Motor neuron (in vitro differentiated cells): ENCODE data around the gene TSR3. TPM values are rescaled to one million over a fixed set of nuclear protein-coding genes. Genes with fewer than 3 reads are reported as not detected.
A peak's percentile ranks its signal among the peaks of the same experiment; 100 is the strongest.

Source experiments
- ATAC-seq, 8 experiments: fragments of 200-7000 bp; cut with Tn5 transposase; replicated peaks in 6 of 8; 2 replicates each; pipeline ENCODE4 v1.8.0; 2021; ENCODE audit warnings: mild to moderate bottlenecking in 8 of 8, moderate library complexity in 8 of 8
- H3K27ac ChIP-seq, 2 donors: fragments of 250-450 bp; sonication (Bioruptor Pico); 2 replicates each; pipeline ENCODE4 v1.9.0; 2021; ENCODE audit warnings: antibody characterized with exemption in 2 of 2, mild to moderate bottlenecking in 2 of 2, moderate library complexity in 1 of 2
- H3K4me1 ChIP-seq, 2 donors: fragments of 250-450 bp; sonication (Bioruptor Pico); replicated peaks in 1 of 2; 2 replicates each; pipeline ENCODE4 v1.6.1; 2021; ENCODE audit warnings: antibody characterized with exemption in 2 of 2, mild to moderate bottlenecking in 2 of 2, moderate library complexity in 1 of 2
- H3K4me3 ChIP-seq, 5 donors: fragments of 250-450 bp; sonication (Bioruptor Pico); 2 replicates each; pipeline ENCODE4 v1.9.0; 2021; ENCODE audit warnings: antibody characterized with exemption in 5 of 5, mild to moderate bottlenecking in 5 of 5, moderate library complexity in 4 of 5
- WGBS, 10 experiments: fragments of 450-650 bp; shearing (Covaris generic); methylation state at CpG; one replicate each; pipeline ENCODE4 v1.0.0; 2022; 5-methylcytosine and 5-hydroxymethylcytosine counted together
- in situ Hi-C, 9 experiments: fragments of 400-800 bp; cut with MboI; loops; one replicate each; pipeline ENCODE4 v1.15.0; 2021; ENCODE audit warnings: low sequenced_read_pairs in 9 of 9, low pct_unique_long_range_greater_than_20kb in 2 of 9; ENCODE audit not compliant: unreplicated experiment in 9 of 9
- total RNA-seq, 8 experiments: library from RNA; unstranded; fragments of 300-600 nt; gene quantifications; 2 replicates each; pipeline versions ENCODE4 v1.2.3 to v1.2.4, GENCODE V29; 2022

The TSR3 gene
- total RNA-seq, 8 experiments from 2014 or later: 26.5 to 63.6 (median 39.8) TPM

DNA sequence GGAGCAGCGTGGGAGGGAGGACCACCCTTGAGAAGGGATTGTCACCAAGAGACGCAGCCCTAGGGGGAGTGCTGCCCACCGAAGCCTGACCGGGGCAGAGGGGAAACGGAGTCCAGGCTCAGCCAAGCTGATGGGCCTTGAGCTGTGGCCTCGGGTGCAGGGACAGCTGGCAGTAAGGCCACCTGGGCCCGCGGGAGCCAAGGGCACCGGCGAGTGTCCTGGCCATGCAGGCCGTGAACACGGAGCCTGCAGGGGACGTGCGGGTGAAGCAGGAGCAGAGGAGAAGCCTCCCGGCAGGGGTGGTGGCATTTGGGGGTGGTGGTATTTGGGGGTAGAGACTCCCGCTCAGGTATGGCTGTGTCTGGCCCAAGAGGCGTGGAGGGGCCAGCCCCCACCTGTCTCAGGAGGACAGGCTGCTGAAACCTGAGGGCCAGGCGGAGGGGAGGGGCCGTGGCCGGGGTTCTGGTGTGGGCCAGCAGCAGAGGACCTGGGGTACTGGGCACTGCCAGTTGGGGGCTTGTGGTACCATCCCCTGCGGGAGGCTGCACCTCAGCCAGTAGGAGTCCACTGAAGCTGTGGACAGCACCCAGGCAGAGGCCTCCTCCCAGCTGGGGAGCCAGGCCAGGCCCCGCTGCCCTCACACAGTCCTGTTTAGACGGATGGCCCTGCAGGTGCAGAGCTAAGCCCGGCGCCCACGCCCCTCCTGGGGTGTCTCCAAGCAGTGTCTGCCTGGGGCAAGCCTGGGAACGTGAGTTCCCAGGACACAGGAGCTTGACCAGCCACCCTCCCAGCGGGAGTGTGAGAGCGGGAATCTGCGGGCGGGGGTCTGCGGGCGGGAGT lies 4.6 kb upstream of the TSR3 start:
- in situ Hi-C loops: no loop called here
- no peak overlapping the region for H3K27ac ChIP-seq
- peak in 1 of 8 experiments; percentile 2 for ATAC-seq
- no CpG with 5 or more reads among the region's 33 CpGs for whole genome bisulfite sequencing, 10 experiments
- no peak overlapping the region for H3K4me3 ChIP-seq
- peaks cover 3 to 10% of the 10 kb centered on the region in 2 donors for H3K4me1 ChIP-seq

- WGBS, 10 experiments: no CpG with 5 or more reads among the region's 15 CpGs
- no peak overlapping the region for H3K4me3 ChIP-seq
- ATAC-seq: no peak
Measured at GRCh38 chr16:1355591-1355990, 3.9 kb upstream of the TSR3 start.

DNA sequence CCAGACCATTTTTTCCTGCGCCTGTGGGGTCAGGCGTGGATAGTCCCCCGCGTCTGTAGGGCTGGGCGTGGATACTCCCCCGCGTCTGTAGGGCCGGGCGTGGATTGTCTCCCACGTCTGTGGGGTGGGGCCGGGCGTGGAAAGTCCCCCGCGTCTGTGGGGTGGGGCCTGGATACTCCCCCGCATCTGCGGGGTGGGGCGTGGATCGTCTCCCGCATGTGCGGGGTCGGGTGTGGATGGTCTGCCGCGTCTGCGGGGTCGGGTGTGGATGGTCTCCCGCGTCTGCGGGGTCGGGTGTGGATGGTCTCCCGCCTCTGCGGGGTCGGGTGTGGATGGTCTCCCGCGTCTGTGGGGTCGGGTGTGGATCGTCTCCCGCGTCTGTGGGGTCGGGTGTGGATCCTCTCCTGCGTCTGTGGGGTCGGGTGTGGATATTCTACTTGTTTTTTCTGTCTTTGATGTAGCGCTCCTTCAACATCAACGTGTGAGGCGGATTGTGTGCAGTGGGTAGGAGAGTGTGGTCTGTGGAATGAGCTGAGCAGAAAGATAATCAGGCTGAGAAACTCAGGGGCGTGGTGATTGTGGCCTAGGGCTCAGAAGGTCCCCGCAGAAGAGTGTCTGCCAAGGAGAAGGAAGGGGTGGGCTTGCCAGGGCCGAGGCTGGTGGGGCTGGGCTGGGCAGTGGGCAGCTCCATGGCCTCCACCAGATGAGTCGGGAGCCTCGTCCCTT lies 3.3 kb upstream of the TSR3 start:
- peaks cover 12 to 16% of the 10 kb centered on the region in 2 donors for H3K4me1 ChIP-seq
- no peak overlapping the region for H3K4me3 ChIP-seq
- no peak for ATAC-seq
- 85 to 100% (median 97%) methylated on average over 1 to 7 of the region's 49 CpGs; no CpG with 5 or more reads in 6 of the 10 experiments for WGBS, 10 experiments
- in situ Hi-C loops: no loop called here
- H3K27ac ChIP-seq: no peak overlapping the region

More at GRCh38 chr16:1355591-1355990, 3.9 kb upstream of the TSR3 start:
- Histone ChIP-seq H3K4me1 (peaks cover 8 to 14% of the 10 kb centered on the region in 2 donors), H3K27ac (no peak overlapping the region)
- in situ Hi-C loops: no loop called here

- WGBS, 10 experiments: 0 to 13% (median 2%) methylated on average over 2 to 5 of the region's 35 CpGs; no CpG with 5 or more reads in 4 of the 10 experiments
- peak in 5 of 8 experiments; percentile 20 to 47 (median 38) for ATAC-seq
- peak overlapping the region in 1 of 2 donors; percentile 79 for H3K27ac ChIP-seq
- in situ Hi-C loops: no loop called here
- H3K4me3 ChIP-seq: peak overlapping the region; percentile 64 to 100 (median 91)
- peaks cover 12 to 16% of the 10 kb centered on the region in 2 donors for H3K4me1 ChIP-seq
Measured at GRCh38 chr16:1351215-1351581, 480 bp downstream of the TSR3 start.

DNA sequence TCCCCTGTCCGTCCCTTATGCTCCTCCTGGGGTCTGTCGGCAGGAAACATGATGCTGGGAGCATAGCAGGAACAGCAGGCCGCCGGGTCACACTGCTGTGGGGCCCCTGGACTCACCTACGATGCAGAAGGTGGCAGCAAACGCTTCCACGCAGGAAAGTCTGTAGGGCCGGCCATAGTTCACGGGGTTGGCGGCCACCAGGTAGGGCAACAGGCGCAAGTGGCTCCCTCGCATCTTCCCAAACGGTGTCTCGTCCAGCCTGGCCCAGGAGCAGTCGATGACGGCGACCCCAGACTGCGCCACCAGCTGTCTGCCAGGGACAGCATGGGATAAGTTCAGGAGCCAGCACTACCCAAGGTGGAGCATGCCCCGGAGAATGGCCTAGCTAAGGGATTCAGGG lies 987 bp downstream of the TSR3 start:
- no peak for ATAC-seq
- 37 to 94% (median 71%) methylated on average over 1 to 13 of the region's 19 CpGs; no CpG with 5 or more reads in 2 of the 10 experiments for WGBS, 10 experiments
- H3K4me1 ChIP-seq: peaks cover 12 to 16% of the 10 kb centered on the region in 2 donors
- in situ Hi-C loops: no loop called here
- no peak overlapping the region for H3K27ac ChIP-seq
- H3K4me3 ChIP-seq: peak overlapping the region; percentile 64 to 100 (median 91)

DNA sequence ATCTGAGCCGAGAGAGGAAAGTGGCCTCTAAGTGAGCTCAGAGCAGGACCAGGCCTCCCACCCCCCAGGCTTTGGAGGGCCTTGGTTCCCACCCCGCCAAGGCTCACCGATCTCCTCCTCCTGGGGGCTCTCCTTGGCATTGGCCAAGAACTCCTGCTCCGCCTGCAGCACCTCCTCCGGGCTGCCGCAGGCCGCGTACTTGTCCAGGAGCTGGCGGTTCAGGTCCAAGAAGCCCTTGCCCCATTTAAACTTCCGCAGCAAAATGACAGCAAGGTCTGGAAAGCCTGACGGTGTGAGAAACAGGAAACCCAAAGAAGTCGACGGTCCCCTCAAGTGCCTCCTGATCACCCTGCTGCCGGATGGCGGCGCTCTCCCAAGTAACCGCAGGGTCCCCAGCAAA lies 1.7 kb downstream of the TSR3 start:
- in situ Hi-C loops: no loop called here
- no peak for ATAC-seq
- Histone ChIP-seq H3K27ac (no peak overlapping the region), H3K4me3 (no peak overlapping the region), H3K4me1 (peaks cover 12 to 16% of the 10 kb centered on the region in 2 donors)
- 97 to 100% (median 100%) methylated on average over 5 to 6 of the region's 17 CpGs; no CpG with 5 or more reads in 7 of the 10 experiments for WGBS, 10 experiments

- Histone ChIP-seq H3K27ac (no peak overlapping the region), H3K4me3 (no peak overlapping the region), H3K4me1 (peaks cover 12 to 16% of the 10 kb centered on the region in 2 donors)
- no peak for ATAC-seq
- WGBS, 10 experiments: 83 to 100% (median 98%) methylated on average over 1 to 9 of the region's 16 CpGs; no CpG with 5 or more reads in 4 of the 10 experiments
- in situ Hi-C loops: no loop called here
Measured at GRCh38 chr16:1349351-1349750, 2.3 kb downstream of the TSR3 start.

GRCh38 chr16:1348926-1349325 lies 2.8 kb downstream of the TSR3 start:
- in situ Hi-C loops: no loop called here
- ATAC-seq: no peak
- peaks cover 13 to 18% of the 10 kb centered on the region in 2 donors for H3K4me1 ChIP-seq
- H3K27ac ChIP-seq: no peak overlapping the region
- 85 to 100% (median 92%) methylated on average over 1 to 5 of the region's 14 CpGs; no CpG with 5 or more reads in 1 of the 10 experiments for WGBS, 10 experiments
- no peak overlapping the region for H3K4me3 ChIP-seq

DNA sequence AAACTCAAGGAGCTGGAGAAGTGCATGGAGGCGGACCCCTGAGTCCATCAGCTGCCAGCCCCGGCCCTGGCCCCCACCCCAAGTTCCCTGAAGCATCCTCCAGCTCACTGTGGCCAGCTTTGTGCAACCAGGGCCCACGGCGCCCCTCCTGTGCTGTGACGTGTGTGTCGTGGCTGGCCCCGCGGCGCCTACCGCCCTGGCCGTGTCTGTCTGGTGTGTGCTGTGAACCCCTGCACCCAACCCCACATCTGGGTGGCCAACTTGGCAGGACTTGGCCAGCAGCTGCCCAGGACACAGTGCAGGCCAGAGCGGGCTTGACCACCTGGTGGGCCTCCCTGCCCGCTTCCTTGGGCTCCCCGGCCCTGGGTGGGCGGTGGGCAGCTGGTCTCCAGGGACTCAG lies 3.2 kb downstream of the TSR3 start:
- Histone ChIP-seq H3K4me1 (peaks cover 18 to 22% of the 10 kb centered on the region in 2 donors), H3K27ac (no peak overlapping the region), H3K4me3 (no peak overlapping the region)
- no peak for ATAC-seq
- whole genome bisulfite sequencing, 10 experiments: 89% methylated on average over 3 of the region's 15 CpGs; no CpG with 5 or more reads in 9 of the 10 experiments
- in situ Hi-C loops: no loop called here

- ATAC-seq: no peak
- 80 to 100% methylated on average over 3 to 5 of the region's 29 CpGs; no CpG with 5 or more reads in 8 of the 10 experiments for WGBS, 10 experiments
- no peak overlapping the region for H3K27ac ChIP-seq
- H3K4me1 ChIP-seq: peaks cover 17 to 19% of the 10 kb centered on the region in 2 donors
- in situ Hi-C loops: no loop called here
- H3K4me3 ChIP-seq: no peak overlapping the region
Measured at GRCh38 chr16:1347962-1348361, 3.7 kb downstream of the TSR3 start.

GRCh38 chr16:1347286-1347855 lies 4.3 kb downstream of the TSR3 start:
- Histone ChIP-seq H3K27ac (no peak overlapping the region), H3K4me1 (peaks cover 15 to 20% of the 10 kb centered on the region in 2 donors), H3K4me3 (no peak overlapping the region)
- ATAC-seq: no peak
- in situ Hi-C loops: no loop called here
- WGBS, 10 experiments: 80% methylated on average over 1 of the region's 31 CpGs; no CpG with 5 or more reads in 9 of the 10 experiments

DNA sequence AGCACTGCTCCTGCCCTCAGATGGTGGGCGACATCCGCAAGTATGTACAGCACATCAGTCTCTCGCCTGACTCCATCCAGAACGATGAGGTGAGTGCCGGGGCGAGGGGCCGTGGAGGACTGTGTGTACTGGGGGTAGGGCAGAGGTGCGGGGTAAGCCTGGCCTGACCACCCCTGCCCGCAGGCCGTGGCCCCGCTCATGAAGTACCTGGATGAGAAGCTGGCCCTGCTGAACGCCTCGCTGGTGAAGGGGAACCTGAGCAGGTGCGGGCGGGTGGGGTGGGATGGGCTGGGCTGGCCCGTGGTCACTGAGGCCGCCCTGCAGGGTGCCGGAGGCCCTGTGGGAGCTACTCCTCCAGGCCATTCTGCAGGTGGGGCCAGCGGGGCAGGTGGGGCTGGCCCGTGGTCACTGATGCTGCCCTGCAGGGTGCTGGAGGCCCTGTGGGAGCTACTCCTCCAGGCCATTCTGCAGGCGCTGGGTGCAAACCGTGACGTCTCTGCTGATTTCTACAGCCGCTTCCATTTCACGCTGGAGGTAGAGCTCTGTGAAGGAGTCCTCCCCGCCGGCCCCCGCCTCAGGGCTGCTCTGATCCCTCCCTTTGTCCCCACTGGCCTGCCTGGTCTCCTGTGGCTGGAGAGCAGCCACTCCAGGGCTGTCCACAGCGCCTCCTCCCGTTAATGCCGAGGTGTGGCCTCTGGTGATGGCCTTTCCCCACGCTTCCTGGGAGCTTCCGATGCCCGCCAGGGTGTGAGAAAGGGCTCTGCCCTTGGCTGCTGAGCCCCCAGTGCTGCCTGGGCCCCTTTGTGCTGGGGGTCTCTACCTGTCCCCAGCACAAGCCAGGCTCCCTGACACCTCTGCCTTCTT lies 5.0 kb downstream of the TSR3 start:
- Histone ChIP-seq H3K27ac (no peak overlapping the region), H3K4me1 (peaks cover 19 to 25% of the 10 kb centered on the region in 2 donors), H3K4me3 (no peak overlapping the region)
- in situ Hi-C loops: no loop called here
- 40 to 90% methylated on average over 1 to 2 of the region's 34 CpGs; no CpG with 5 or more reads in 8 of the 10 experiments for WGBS, 10 experiments
- ATAC-seq: no peak
